A549 treated with AZD9567 at 1 μM for 4 hours (cell line): ENCODE data around the gene WFDC6. TPM values are rescaled to one million over a fixed set of nuclear protein-coding genes. Genes with fewer than 3 reads are reported as not detected.

Experiments
- total RNA-seq: library from RNA; stranded (reverse); fragments of 200-300 nt; extraction: Qiagen RNA extraction; gene quantifications from 5 replicates; pipeline ENCODE4 v1.2.3, GENCODE V29; 2022; ENCODE audit not compliant: insufficient read depth

Gene WFDC6
- not detected in 5 replicates for total RNA-seq

GRCh38 chr20:45539382-45539781, at the start of gene WFDC6:
Gene WFDC6, minus strand, starts transcription at chr20:45539482. Its CDS starts 75 bp downstream, at chr20:45539407.

GRCh38 chr20:45579184-45579583, 39.9 kb upstream of the WFDC6 start, which contains the start of gene WFDC8:
Gene WFDC8, minus strand, starts transcription at chr20:45579284. Its CDS starts 37 bp downstream, at chr20:45579247.

GRCh38 chr20:45547206-45547770, 8.0 kb upstream of the WFDC6 start, which contains the start of gene EPPIN:
Gene EPPIN, minus strand, starts transcription at chr20:45547401. Its CDS starts 44 bp downstream, at chr20:45547357.

GRCh38 chr20:45515147-45515913, 24.0 kb downstream of the WFDC6 start, which contains the start of gene SPINT3:
Gene SPINT3, minus strand, starts transcription at chr20:45515622. Its CDS starts 14 bp downstream, at chr20:45515608.

Other genes starting within 250 kb of the WFDC6 start
- gene RBPJL, start 232.6 kb downstream of the WFDC6 start, total RNA-seq, result not detected in 5 replicates
- gene MATN4, start 231.2 kb downstream of the WFDC6 start, total RNA-seq, result 0.12 to 0.21 TPM (median 0.14 TPM) in 4 of 5 replicates, not detected in the other
- gene SDC4, start 191.1 kb downstream of the WFDC6 start, total RNA-seq, result 94.1 to 126 TPM (median 107 TPM) in 5 replicates
- 29.3 to 33.6 TPM (median 30.5 TPM) in 5 replicates for gene SYS1, start 176.3 kb downstream of the WFDC6 start, total RNA-seq
- not detected in 5 replicates for gene TP53TG5, start 161.2 kb downstream of the WFDC6 start, total RNA-seq
- 17.7 to 23.7 TPM (median 22.0 TPM) in 5 replicates for gene DBNDD2, start 131.2 kb downstream of the WFDC6 start, total RNA-seq
- 94.3 to 119 TPM (median 99.0 TPM) in 5 replicates for gene PIGT, start 123.3 kb downstream of the WFDC6 start, total RNA-seq
- gene WFDC2, start 69.7 kb downstream of the WFDC6 start, total RNA-seq, result 0.71 TPM in 1 of 5 replicates, not detected in the others
- not detected in 5 replicates for gene SPINT3, start 23.9 kb downstream of the WFDC6 start, total RNA-seq
- not detected in 5 replicates for gene EPPIN, start 7.9 kb upstream of the WFDC6 start, total RNA-seq
- not detected in 5 replicates for gene WFDC8, start 39.8 kb upstream of the WFDC6 start, total RNA-seq
- gene WFDC10A, start 90.3 kb upstream of the WFDC6 start, total RNA-seq, result not detected in 5 replicates
- not detected in 5 replicates for gene WFDC9, start 91.8 kb upstream of the WFDC6 start, total RNA-seq
- not detected in 5 replicates for gene WFDC11, start 130.8 kb upstream of the WFDC6 start, total RNA-seq
- not detected in 5 replicates for gene WFDC13, start 162.6 kb upstream of the WFDC6 start, total RNA-seq
- not detected in 5 replicates for gene WFDC10B, start 165.5 kb upstream of the WFDC6 start, total RNA-seq
- gene SPINT4, start 182.9 kb upstream of the WFDC6 start, total RNA-seq, result not detected in 5 replicates